GM18520 (cell line): ENCODE results near the gene RAI2.

Source experiments
- ATAC-seq: cut with Tn5 transposase; IDR thresholded peaks from one replicate; pipeline ENCODE4 v1.9.1; 2021; ENCODE audit not compliant: unreplicated experiment

The RAI2 gene

DNA sequence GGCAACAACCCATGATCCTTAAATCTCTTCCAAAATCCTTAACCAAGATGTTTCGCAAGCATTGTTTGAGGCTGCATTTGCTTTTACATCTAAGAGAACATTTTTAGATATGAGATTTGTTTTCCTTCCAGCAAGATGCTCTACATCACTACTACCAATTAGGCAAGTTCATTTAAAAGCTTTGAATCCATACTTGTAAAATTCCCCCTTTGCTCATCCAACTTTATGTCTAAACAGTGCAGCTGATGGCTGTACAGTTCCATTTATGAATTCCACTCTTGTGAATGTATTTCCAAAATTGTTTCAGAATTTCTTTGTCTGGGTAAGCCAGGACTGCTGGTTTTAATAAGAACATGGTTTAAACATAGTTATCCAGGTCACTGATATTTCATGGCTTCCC, 31.5 kb downstream of the RAI2 start:
- ATAC-seq, result no peak

DNA sequence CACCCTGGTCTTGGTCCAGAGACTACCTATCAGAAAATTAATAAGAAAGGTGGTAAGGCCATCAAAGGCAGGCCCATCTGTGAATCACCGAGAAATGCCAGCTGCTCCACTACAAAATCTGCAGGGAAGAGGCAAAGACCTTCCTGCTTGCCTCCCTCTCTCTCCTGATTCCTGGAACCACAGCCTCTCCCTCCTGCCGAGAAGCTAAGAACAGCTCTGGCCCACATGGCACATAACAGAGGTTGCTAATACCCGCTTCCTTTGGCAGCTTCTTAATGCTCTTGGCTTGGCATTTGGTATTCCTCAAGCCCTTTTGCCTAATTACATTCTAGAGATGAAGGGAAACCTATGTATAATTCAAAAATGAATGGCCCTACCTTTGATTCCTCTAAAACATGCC, 32.9 kb downstream of the RAI2 start:
- ATAC-seq, result no peak

DNA sequence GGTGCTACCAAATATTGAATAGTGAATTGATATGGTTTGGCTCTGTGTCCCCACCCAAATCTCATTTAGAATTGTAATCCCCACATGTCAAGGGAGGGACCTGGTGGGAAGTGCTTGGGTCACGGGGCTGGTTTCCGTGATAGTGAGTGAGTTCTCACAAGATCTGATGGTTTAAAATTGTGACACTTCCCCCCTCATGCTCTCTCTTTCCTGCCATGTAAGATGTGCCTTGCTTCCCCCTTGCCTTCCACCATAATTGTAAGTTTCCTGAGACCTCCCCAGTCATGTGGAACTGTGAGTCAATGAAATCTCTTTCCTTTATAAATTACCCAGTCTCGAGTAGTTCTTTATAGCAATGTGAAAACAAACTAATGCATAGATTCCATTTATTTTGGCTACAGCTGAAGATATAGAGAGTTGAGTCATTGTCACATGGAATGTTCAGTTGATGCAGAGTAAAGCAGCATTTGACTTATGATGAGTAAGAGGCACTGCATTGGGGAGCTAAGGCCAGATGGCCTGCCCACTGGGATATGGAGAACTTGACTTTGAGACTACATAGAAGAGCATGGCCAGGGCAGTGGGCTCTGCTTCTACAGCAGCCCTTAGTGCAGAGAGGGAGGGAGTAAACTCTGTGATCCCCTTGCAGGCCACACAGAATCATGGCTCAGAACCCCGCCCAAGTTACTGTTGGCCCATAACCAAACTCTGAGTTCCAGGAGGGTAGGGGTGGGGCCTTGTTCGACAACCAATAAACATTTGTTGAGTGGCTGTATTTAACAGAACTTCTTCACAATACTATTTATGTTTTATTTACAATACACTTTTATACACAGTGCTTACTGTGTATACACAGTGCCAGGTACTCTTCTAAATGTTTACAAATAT, 34.2 kb downstream of the RAI2 start:
- no peak for ATAC-seq

DNA sequence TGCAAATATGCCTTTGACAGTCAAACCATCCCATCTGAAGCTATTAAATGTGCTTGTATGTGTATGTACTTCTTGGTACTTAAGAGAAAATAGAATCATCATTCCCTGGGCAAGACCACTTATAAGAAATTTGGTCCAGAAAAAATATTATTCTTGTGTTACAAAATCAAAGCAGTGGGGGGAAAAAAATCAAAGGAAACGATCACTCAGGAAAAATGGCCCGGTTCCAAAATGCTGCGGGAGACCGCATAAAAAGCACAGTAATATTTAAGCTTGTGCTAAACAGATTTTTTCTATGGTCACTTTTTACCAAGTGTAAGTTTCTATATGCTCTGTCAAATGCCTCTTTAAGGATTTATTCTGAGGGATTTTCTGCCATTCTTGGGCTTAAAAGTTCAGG, 36.1 kb downstream of the RAI2 start:
- ATAC-seq, result no peak

DNA sequence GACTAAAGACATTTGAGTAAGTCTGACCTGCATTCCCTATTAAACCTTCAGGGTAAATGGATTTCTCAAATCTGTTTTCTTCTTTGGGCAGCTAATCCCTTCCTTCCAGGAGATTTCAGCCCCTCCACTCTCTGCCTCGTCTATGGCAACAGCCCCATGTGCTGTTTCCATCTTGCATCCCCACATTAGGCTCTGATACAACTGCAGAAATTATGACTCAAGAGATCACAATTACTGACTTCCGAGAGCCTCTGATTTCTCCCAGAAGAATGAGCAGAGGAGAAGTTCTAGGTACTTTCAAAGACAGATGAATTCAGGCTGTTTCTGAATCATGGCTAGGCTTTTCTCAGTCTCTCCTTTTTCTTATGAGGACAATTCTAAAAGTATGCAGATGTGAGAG, 38.7 kb downstream of the RAI2 start:
- no peak for ATAC-seq

DNA sequence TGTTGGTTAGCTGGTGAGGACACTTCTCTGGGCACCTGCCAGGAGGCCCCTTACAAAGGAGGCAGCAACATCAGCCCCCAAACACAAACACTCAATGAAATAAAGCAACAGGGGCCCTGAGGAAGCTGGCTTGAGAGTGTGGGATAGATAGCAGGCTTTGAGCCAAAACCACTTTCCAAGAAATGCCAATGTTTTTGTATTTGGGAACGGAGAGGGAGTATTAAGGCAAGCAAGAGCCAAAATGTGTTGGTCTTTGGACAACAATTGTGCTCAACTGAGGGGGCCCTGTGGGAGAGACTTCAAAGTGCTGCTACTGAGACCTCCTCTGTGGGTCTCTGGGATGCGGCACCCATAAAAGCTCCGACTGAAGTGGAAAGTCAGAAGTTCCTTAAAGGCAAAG, 41.0 kb downstream of the RAI2 start:
- ATAC-seq, result no peak

DNA sequence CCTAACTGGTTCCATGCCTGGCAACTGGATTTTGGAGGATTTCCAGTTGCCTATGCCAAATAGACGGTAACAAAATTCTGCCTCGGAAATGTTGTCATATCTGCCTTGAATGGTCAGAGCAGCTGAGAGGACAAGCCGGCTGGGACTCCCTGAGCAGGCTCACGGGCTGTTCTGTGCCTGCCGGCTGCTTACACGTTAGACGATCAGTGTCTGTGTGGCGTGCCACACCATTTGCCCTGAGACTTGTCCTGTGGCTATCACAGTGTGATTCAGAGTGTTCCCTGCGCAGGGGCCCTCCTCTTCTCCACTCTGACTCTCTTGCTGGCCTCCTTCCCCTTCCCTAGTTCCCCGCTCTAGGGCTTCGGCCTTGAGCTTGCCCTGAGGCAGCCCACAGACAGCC, 42.4 kb downstream of the RAI2 start:
- no peak for ATAC-seq

DNA sequence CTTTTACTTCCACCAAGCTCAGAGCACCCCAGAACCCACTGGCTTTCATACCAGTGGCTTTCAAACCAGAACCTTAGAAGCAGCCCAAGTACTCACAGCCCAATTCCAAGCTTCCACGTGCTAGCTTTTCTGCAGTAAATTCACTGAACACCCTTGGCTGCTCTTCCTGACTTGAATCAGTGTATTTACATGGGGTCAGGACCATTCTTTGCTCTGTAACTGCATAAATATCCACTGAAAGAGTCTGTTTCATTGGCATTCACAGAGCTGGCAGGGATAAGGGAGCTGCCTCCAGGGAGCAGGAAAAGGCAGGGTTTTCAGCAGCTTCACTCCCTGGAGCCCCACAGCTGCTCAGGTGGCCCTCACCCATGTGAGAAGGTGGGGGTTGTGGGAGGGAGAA, 43.8 kb downstream of the RAI2 start:
- no peak for ATAC-seq

DNA sequence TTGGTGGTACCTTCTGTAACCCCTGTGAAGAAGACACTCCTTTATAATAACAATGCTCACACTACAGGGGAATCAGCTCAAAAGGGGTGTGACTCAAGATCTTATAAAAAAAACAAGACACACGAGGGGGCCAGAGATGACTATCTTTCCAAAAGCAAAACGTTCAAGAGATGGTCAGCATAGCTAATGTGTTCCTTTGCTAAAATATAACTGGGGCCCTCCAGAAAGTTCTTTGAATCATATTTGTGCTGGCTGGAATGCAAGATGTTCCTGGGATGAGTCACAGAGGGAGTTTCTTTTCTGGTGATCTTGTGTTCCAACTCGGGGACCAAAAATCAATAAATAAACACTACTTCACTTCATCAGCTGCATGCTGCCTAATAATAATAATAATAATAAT, 46.5 kb downstream of the RAI2 start:
- ATAC-seq, result no peak

DNA sequence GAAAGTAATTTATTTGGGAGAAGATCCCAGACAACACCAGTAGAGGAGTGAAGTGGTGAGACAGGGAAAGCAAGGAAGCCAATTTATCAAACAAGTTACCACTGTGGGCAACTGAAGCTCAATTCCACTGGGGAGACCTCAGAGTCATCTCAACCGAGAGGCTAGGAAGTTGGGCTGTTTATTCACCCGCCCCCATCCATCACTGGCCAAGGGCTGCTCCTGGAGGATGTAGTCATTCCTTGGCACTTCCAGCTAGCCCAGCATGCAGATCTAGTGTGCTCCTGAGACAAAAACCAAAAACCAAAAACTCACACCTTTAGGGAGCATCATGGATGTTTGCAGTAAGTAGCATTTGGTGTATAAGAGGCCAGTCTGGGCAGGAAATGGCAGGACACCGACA, 47.0 kb downstream of the RAI2 start:
- no peak for ATAC-seq

DNA sequence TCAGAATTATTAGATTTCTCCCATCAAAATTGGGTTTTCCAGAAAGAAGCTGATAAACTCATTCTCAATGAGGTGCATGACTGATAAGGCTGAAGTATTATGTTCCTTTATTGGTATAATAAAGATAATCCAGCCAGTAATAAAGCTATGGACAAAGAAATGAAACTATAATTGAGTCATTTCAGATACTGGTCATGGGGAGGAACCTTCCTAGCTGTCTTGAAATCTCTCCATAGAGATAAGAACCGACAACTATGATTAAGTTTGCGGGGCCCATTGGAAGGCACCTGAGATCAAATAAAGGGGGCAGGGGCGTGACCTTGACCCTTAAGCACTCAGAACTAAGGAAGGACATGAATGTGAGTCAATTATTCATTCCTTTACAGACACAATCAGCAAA, 47.8 kb downstream of the RAI2 start:
- no peak for ATAC-seq

DNA sequence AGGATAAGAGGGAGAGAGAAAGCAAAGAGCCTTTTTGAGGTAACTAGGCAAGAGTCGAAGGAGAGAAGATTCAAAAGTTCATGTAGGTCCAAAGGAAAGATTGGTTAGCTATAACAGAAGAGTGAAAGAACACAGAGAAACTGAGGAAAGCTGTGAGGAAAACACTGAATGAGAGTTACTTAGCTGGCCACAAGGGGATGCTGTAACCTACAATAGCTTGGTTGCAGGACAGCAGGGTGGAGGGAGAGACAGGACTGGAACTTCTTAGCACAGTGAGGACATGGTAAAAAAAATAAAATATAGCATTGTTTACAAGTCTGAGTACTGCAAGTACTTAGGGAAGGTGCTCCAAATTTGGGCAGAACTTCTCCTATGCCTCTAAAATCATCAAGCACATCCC, 48.3 kb downstream of the RAI2 start:
- ATAC-seq, result no peak

DNA sequence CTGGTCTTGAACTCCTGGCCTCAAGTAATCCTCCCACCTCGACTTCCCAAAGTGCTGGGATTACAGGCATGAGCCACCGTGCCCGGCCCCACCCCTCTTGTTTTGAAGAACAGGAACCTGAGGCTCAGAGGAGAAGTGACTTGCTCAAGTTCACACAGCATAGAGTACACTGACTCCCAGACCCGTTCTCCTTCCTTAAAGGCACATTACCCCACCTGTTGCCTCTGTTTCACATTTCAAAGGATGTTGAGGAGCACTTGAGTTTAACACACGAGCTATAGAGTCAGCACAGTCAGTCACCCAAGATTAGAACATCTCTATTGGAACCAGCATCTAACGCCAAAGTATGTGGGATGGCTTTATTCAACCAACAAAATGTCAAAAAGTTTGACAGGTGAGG, 51.1 kb downstream of the RAI2 start:
- no peak for ATAC-seq

DNA sequence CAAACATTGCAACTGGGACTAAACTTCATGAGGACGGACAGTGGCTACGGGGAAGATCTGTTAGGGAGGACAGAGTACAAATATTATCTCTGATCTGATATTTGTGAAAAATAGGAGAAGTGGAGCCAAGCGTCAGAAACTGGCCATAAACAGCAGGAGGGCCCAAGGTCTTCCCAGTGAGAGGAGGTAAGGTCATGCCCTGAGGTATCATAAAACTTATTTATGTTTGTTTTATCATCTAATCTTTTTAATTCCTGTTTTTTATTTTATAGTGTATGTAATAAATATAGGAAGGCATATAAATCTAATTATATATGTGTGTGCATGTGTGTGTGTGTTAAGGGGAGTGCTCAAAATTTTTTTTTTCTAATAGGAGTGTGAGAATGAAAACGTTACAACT, 51.8 kb downstream of the RAI2 start:
- ATAC-seq, result no peak

DNA sequence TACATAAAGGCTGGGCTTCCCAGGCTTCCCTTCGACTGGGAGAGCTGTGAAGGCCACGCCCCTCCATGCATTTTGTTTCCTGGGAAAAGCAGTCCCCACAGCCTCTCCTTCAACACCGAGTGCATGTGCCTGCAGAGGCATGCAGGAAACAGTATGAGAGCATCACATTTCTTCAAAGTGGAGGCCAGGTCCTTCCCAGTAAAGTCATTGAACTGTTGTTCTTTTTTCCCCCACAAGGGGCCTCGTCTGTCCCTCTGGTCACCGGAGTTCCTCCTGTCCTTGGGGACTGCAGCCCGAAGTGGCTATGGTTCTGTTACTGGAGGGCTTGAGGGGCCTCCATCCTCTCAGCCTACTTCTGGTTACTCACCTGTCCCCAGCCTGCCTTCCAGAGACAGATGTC, 56.0 kb downstream of the RAI2 start:
- no peak for ATAC-seq

DNA sequence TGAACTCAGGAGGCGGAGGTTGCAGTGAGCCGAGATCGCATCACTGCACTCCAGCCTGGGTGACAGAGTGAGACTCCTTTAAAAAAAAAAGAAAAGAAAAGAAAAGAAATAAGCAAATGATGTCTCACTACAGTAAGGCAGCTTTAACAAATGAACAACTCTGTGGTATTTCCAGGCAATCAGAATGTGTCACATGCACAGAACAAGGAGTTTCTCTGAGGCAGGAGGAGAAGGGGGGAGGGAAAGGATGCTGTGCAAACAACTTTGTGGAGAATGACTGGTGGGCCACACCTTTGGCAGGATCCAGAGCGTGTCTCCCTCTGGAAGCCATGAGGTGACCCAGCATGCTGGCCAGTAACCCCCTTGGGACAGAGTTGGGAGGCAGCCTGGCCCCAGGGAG, 57.6 kb downstream of the RAI2 start:
- no peak for ATAC-seq

DNA sequence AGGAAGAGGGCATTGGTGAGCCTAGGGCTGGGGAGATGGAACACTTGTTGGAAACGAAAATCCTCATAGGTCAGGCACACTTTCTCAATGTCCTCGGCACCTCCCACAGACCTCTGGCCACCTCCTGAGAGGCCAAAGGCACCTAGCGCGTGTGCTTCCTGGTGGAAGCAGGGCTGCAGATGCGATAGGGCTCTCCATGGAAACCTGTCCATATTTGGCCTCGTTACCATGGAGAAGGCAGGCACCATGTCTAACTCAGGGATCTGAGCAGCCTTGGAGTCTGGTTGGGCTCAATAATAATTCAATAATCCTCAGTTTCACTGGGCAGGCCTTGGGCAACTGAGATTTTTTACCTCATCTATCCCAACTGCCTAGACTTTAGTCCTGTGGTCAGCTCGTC, 58.3 kb downstream of the RAI2 start:
- no peak for ATAC-seq

DNA sequence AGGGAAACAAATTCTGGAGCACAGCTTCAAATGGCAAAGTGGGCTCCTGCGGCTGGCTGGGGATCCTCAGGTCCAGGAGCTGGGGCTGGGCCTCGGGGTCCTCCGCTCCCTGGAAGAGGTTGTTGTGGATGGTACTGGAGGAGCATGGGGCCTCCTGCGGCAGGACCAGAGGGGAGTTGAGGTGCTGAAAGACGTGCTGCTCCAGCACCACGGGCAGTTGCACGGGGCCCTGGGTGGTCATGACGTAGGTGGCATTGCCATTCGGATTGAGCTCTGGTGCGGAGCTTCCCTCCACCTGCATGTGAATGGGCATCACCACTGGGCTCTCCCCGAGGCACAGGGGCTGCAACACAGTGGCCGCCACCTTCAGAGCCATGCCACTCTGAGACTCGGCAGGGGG, 59.7 kb downstream of the RAI2 start:
- ATAC-seq, result no peak

DNA sequence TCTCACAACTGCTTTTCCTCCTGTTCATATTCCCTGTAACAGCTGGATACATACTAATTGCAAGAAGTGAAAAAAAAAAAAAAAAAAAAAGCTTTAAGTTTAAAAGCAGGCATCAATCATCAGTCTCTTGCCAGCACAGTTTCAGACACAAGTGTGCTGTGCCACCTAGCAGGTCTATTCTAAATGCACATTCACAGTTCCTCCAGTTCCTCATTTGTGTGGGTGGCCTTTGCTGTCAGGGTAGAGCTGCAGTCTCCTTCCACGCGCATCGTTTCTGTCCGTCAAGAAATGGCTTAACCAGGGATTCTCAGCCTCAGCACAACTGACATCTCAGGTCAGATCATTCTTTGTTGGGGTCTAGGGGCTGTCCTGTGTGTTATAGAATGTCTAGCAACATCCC, 62.2 kb downstream of the RAI2 start:
- no peak for ATAC-seq

DNA sequence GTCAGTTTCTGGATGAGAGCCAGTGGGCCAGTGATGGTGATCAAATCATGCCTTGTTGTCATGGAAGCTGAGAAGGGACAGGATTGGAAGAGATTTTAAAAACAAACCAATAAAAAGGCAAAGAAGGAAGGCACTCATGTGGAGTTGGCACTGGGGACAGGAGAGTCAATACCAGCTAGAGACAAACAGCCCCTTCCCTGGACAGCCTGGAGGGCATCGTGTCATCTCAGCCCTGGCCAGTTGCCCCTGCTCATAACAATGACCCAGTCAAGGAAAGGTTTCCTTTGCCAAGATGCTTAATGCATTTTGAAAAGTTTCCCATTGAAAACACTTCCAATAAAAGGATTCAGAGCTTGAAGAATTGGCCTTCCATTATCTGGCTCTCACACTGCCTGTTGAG, 68.3 kb downstream of the RAI2 start:
- ATAC-seq, result no peak

DNA sequence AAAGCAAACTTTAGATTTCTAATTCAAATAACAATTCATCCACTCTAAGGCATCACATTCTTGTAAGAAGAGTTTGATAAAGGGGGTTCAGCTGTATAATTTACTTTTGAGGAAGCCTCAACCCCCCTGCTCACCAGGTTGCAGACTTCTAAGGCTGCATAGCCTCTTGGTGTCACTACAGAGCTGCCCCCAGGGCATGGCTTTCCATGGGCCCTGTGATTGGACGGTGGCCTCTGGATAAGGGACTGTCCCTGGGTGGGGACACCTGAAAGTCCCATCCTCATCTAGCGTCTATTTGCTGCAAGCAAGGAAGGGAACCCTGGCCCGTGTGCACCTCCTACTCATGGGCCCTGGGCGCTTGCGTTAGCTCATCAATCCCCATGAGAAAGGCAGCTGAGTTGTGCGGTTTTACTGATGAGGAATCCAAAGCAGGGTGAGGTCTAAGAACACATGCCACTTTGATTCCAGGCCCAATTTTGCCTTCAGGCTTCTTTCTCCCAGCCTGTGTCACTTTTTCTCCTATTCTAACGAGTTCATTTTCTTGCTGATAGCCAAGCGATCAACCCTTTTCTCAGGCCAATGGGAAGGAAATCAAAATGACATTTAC, 72.0 kb downstream of the RAI2 start:
- ATAC-seq, result no peak

DNA sequence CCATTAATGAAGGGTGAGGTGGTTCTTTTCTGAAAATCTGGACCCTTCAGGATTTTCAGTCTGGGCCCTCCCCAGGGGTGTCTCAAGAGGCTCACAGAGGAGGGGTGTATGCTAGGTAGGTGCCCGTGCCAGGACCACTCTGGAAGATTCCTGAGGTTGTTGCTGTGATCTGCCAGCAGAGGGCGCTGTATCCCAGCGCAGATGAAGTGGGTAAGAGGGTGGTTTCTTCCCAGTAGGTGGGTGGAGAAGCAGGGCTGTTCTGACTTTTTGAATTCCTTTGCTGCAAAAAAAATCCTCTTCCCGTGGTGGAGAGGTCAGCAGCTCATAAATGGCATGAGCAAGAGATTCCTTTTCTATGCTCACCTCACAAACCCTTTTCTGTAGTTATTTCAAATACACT, 72.7 kb downstream of the RAI2 start:
- ATAC-seq, result no peak

DNA sequence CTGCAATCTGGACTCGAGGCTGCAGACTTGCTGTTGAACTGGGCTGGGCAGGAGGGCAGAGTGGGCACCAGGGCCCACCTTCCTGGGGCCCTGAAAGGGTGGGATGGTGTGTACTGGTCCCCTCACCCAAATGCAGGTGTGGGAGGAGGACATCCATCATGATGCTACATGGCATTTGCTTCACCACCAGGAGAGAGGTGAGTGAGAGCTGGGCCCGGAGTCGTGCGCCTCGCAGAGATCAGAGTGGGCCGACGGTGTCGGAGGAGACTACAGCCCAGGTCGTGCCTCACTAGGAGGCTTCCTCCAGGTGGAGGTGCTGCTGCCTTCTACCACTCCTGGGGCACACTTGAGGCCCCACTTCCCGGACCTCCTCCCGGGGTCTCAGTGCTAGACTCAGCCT, 73.5 kb downstream of the RAI2 start:
- no peak for ATAC-seq
